Kidney glomerular epithelial cell (primary cell): ENCODE measurements around the gene CEACAM16.

Experiments used
- DNase-seq: peaks from one replicate; lab custom pipeline; 2025; lab: John Stamatoyannopoulos, UW

The CEACAM16 gene

DNA sequence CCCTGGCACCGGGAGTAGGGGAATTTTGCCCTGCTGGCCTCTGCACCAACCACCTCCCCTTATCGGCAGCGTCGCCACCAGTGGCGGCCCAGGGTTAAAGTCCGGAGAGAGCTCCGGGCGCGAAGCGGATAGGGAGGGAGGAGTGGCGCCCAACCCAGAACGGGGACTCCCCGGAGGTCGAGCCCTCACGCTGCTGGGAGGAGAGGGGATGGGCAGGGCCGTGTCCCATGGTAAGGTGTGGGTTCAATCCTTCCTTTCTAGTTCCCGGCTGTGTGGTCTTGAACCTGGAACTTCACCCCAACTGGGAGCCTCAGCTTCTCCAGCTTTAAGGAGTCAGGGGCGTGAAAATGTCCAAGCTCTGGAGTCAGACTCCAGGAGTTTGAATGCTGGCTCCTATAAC lies 26.3 kb downstream of the CEACAM16 start:
- DNase-seq, result no peak

DNA sequence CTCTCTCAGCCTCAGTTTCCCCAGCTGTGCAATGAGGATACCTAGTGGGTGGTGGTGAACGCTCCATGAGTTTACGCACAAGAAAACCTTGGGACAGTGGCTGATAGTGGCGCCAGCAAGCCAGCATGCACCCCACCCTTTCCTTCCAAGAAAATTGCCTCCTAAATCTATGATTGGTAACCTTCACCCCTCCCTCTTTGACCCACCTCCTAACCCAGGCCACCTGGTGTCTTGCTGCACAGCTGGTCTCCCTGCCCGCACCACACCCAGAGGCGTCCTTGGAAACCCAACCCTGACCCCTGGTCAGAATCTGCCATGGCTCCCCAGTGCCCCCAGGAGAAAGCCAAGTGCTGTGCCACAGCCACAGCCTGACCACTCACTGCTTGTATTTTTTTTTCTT lies 26.7 kb downstream of the CEACAM16 start:
- no peak for DNase-seq

DNA sequence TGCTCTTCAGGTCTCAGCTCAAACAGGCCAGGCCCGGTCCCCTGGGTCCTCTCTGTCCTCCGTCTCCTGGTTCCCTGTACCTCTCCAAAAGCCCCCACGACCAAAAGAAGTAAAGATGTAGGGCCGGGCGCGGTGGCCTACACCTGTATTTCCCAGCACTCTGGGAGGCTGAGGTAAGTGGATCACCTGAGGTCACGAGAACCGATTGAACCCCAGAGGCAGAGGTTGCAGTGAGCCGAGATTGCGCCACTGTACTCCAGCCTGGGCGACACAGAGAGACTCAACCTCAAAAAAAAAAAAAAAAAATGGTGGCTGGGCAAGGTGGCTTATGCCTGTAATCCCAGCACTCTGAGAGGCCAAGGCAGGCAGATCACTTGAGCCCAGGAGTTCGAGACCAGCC lies 27.5 kb downstream of the CEACAM16 start:
- DNase-seq, result no peak

DNA sequence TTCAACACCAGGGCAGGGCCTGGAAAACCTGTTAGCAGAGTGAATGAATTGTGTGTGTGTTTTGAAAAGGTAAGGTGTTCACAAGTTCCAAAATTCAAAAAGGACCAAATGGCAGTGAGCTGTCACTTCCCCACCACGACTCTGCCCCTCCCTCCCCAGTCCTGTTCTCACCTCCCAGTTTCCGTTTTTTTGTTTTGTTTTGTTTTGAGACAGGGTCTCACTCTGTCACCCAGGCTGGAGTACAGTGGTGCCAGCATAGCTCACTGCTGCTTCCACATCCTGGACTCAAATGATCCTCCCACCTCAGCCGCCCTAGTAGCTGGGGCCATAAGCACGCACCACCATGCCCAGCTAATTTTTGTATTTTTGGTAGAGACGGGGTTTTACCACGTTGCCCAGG lies 29.2 kb downstream of the CEACAM16 start:
- no peak for DNase-seq

DNA sequence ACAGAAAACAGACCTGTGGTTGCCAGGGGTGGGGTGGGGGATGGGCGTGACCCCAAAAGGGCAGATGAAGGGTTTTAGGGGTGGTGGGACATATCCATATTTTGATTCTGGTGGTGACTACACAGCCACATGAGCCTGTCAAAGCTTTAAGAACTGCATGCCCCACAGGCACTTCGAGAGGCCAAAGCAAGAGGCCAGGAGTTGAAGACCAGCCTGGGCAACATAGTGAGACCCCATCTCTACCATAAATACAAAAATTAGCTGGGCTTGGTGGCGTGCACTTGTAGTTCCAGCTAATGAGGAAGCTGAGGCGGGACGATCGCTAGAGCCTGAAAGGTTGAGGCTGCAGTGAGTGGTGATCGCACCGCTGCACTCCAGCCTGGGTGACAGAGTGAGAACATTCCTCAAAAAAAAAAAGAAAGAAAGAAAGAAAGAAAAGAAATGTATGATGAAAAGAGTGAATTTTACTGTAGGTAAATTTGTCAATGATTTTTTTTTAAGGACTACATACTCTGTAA lies 30.6 kb downstream of the CEACAM16 start:
- no peak for DNase-seq

DNA sequence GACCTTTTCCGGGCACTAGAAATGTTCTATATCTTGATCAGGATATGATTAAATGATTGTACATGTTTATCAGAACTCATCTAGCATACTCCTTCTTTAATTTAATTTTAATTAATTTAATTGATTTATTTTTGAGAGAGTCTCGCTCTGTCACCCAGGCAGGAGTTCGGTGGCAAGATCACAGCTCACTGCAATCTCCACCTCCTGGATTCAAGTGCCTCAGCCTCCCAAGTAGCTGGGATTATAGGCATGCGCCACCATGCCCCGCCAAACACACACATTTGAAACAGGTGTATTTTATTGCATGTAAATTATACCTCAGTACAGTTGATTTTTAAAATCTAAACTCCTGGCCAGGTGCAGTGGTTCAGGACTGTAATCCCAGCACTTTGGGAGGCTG lies 32.1 kb downstream of the CEACAM16 start:
- no peak for DNase-seq

DNA sequence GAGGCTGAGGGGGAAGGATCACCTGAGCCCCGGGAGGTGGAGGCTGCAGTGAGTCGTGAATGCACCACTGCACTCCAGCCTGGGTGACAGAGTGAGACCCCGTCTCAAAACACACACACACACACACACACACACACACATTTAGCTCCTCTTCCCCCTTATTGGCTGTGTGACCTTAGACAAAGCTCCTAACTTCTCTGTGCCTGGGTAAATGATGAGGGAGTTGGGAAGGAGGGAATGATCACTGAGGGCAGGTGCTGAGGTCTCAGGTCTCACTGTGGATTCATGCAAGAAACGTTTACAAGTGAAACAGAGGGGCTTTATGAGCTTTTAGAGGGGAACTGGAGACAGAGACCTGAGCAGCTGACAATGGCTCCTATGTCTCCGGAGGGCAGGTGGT lies 32.7 kb downstream of the CEACAM16 start:
- no peak for DNase-seq

DNA sequence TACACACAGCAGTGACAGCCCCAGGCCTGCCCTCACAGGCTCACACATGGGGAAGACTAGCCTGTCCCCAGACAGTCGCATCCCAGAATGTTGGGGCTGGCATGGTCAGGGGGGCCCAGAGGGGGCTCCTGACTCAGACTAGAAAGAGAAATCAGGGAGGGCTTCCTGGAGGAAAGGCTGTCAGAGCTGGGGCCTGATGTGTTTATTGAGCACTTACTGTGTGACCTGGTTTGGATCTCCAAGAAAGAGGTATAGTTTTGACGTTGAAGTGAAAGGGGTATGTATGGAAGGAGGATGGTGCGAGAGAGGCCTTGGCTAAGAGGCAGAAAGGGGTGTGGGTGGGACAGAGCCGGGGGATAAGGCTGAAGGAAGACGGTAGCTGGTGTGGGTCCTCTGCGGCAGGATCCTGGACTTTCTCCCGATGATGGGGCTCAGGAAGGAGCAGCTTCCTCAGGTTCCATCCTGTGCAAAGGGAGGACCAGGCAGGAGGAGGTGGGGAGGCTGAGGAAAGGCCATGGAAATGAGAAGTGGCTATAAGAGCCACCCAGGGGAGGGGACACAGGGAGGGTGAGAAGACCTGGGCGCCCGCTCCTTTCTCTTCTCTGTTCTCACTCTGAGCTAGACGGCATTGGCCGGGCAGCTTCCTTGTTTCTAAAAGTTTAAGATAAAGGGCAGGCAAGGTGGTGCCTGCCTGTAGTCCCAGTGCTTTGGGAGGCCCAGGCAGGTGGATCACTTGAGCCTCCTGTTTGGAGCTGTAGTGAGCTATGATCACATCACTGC lies 33.5 kb downstream of the CEACAM16 start:
- no peak for DNase-seq

DNA sequence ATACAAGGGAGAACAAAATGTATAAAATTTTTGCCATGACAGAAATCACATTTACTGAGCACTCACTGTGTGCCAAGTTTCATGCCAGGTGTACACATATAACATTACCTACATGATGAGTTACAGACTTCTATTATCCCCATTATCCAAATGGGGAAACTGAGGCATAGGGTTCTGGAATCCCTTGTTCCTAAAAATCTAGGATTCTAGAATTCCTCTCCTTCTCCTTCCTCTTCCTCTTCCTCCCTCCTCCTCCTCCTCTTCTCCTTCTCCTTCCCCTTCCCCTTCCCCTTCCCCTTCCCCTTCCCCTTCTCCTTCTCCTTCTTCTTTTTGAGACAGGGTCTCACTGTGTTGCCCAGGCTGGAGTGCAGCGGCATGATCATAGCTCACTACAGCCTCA lies 35.4 kb downstream of the CEACAM16 start:
- DNase-seq, result no peak

DNA sequence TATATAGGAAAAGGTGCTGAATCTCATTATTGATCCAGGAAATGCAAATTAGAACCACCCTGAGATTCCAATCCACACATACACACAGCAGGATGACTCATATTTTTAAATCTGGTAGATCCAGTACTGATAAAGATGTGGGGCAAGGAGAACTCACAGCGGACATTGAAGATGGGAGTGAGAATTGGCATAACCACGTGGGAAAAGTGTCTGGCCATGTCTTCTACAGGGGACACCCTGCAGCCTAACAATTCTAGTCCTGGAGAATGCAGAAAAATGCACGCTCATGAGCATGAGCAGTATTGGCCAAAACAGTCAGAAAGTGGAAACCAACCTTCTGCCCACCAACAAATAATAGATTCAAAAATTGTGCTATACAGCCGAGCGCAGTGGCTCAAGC lies 36.1 kb downstream of the CEACAM16 start:
- no peak for DNase-seq

DNA sequence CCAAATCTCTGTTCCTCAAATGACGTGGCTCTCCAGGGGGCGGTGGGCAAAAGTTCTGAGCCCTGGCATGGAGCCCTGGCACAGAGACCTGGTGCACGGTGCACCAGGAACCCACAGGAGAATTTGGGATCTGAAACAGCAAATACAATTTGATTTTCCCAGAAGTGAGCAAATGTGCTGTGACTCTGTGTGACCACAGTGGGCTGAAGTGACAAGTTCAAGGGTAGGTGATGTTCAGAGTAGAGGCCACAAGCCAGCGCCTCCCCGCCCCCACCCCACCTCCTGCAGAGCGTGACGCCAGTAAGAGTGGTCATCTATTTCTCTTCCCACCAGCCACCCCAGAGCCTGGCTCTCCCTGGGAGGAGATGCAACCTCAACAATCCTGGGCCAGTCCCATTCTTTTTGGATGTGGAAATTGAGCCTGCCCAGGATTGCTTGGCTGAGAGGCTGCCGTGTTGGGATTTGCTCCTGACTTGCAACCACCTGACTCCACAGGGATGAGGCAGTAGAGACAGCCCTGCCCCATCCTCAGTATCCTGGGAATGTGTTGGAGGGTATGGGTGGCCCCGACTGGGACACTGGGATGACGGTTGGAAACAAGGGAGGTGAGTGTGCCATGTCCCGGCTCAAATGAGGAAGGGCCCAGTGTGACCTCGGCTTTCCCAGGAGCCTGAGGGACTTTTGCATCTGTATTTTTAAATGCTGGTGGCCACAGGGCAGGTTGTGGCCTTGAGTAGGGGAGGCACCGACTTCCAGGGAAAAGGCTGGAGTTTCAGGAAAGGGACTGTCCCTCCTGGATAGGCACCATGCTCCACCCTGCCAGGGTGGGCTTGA lies 38.5 kb downstream of the CEACAM16 start:
- DNase-seq, result no peak

DNA sequence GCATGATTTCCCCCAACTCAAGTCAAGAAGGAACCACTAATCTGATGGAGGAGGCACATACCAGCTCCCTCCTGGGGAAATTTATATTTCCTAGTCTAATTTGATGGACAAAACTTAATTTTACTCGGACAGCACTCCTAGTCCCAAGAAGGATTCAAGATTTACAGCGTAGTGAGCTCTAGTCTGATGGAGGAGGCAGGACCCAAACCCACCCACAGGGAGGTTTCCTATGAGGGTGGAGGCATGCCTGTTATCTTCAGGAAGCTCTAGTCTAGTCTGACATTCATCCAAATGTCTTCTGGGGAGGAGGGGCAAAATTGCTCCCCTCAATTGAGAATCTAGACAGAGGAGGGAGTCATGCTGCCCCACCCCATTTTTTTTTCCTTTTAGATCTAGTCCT lies 39.2 kb downstream of the CEACAM16 start:
- DNase-seq, result no peak

DNA sequence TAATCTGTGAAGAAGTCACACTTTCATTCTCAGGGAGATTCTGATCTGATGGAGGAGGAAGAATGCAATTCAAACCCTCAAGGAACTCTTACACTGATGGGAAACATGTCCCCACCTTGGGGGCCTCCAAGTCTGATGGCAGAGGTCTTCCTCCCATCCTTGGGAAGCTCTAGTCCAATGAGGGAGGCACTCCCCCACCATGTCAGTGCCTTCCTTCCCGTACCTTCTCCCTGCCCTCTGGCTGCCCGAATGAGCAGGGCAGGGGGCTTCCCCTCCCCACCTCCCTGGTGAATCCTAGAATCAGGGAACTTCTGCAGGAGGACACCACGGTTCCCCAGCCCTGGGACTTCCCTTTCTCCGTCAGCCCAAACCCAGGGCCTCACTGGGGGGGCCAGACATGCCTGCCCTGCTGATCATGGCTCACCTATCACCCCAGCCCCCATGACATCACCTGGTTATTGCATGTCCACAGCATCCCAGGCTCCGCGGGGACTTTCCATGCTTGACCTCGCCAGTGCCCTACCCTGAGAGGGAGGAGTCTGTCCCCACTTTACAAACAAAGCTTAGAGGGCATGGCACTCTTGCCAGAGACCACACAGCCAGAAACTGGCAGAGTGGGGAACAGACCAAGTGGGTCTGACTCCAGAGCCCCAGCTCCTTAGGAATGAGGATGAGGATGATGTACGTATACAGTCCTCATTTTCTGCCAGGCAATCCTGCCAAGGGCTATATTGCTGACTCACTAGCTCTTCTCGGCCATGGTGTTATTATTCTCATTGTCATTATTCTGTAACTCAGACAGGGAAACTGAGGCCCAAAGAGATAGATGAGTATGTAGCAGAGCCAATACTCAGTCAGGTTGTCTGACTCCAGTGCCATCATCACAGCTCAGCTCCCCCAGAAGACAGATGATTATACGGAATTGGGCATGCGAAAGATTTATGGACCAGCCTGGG lies 39.9 kb downstream of the CEACAM16 start:
- no peak for DNase-seq

DNA sequence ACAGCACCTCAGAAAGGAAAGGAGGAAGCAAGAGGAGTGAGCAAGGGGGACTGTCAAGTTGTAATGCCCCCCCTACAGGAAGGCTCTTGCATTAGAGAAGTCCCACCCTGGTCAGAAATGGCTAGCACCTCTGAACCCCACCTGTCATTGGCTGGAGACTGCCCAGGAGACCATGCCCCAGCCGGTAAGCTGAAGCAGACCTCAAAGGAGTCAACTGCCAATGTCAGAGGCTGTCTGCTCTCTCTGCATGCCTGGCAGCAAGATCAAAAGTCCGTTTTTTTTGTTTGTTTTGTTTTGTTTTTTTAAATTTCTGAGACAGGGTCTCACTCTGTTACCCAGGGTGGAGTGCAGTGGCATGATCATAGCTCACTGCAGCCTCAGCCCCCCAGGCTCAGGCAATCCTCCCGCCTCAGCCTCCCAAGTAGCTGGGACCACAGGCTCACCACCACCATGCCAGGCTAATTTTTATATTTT lies 41.4 kb downstream of the CEACAM16 start:
- DNase-seq, result no peak

DNA sequence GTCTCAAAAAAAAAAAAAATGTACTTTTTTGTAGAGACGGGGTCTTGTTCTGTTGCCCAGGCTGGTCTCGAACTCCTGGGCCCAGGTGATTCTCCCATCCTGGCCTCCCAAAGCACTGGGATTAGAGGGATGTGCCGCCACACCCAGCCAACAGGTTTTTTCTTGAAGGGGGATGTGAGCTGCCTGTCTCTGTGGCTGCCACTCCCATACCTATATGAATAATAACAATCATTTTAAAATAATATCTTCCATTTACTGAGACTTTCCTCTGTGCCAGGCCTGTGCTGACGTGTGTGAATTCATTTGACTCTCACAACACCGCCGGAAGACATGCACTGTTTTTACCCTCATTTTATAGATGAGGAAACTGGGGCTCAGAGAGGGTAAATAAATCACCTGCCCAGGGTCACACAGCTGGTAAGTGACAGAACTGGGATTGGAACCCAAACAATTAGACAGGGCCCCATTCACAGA lies 42.3 kb downstream of the CEACAM16 start:
- no peak for DNase-seq

DNA sequence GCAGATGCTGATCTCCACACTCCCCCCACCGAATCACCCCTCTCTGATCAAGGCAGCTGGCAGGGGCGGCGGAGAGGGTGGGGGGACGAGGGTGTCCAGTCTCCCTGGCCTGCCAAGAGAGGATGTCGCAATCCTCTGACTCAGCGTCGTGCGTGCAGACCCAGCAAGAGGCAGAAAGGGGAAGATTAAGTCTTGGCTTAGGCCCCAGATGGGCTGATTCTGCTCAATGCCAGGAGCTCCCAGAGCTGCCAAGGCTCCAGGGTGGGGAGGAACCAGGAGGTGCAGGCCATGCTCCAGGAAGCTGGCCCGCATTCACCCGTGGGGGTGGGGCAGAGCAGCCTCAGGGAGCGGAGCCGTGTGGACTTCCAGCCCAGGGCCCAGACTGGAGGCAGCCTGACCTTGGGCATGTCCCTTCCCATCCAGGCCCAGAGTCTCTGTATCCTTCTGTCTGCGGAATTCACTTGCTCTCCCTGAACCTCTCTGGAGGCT lies 42.9 kb downstream of the CEACAM16 start:
- DNase-seq, result peak; percentile 95

DNA sequence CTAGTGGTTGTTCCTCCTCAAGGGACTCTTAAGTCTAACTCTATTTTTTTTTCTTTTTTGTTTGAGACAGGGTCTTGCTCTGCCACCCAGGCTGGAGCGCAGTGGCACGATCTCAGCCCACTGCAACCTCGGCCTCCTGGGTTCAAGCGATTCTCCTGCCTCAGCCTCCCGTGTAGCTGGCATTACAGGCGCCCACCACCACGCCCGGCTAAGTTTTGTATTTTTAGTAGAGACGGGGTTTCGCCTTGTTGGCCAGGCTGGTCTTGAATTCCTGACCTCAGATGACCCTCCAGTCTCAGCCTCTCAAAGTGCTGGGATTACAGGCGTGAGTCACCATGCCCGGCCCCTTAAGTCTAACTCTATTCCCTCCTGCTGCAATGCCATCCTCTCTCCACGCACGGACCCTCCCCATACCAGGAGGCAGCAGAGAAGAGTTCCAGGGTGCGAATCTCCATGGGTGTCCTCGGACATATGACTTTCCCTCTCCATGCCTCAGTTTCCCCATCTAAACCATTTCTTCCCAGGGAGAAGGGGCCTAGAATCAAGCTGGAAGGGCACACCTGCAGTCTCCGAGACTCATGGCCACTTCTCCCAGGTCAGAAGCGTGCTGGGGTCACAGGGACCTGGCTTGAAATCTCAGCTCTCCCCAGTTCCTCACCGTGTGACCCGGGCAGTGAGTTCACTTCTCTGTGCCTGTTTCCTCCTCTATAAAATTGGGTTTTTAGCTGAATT lies 43.5 kb downstream of the CEACAM16 start:
- no peak for DNase-seq

DNA sequence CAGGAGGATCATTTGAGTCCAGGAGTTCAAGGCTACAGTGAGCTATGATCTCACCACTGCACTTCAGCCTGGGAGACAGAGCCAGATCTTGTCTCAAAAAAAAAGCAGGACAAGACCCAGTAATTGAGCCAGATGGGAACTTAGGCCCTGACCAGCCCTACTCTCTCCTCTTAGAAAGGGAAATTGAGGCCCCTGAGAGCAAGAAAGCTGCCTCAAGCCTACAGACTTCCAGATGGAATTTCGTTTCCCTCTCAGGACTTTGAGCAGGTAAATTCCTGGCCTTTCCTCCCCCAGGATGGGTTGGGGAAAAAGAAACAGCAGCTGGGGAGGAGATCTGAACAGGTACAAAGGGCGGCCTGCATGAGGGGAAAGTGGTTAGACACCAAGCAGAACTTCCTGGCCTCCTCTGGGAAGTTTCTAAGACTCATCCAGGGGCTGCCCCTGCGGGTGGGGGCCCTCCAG lies 46.0 kb downstream of the CEACAM16 start:
- DNase-seq, result no peak

DNA sequence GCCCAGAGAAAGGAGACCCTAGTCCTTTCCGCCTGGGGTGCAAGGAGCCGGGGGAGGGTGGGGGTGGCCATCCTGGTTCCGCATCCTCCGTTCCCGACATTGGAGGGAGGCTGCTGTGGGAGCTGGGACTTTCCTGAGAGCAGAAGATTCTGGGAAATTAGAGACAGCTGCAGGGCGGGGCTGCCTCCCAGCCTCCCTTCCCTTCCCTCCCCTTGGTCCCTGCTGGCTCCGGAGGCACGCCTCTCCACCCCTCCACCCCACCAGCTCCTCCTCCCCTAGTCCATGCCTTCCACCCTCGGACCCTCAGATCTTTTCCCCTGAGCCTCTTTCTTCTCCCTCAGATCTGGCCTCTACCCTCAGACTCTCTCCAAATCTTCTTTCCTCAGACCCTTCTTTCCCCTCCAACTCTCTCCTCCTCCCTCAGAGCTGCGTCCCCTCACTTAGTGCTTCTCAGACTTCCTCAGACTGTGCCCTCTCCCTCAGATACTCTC lies 46.4 kb downstream of the CEACAM16 start:
- no peak for DNase-seq

DNA sequence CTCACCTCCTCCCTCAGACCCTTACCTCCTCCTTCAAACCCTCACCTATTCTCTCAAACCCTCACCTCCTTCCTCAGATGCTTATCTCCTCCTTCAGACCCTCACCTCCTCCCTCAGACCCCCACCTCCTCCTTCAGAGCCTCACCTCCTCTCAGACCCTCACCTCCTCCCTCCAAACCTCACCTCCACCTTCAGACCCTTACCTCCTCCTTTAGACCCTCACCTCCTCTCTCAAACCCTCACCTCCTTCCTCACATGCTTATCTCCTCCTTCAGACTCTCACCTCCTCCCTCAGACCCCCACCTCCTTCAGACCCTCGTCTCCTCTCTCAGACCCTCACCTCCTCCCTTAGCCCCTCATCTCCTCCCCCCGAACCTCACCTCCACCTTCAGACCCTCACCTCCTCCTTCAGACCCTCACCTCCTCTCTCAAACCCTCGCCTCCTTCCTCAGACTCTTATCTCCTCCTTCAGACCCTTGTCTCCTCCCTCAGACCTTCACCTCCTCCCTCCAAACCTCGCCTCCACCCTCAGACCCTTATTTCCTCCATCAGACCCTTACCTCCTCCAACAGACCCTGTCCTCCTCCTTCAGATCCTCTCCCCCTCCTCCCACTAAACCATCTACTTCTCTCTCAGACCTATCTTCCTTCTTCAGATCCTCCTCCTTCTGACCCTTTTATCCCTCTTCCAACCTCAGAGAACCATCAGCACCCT lies 47.1 kb downstream of the CEACAM16 start:
- no peak for DNase-seq
